ENCODE measurements around the gene MAST2.
"Not testable (repeated sequence)": the region's sequence is repeated elsewhere in the genome, so short reads cannot be mapped to it uniquely, and the experiment has no call there.

MAST2 gene

GRCh38 chr1:45862008-45862407 is 58.6 kb downstream of the MAST2 start:
- DNase-seq = no peak

DNA sequence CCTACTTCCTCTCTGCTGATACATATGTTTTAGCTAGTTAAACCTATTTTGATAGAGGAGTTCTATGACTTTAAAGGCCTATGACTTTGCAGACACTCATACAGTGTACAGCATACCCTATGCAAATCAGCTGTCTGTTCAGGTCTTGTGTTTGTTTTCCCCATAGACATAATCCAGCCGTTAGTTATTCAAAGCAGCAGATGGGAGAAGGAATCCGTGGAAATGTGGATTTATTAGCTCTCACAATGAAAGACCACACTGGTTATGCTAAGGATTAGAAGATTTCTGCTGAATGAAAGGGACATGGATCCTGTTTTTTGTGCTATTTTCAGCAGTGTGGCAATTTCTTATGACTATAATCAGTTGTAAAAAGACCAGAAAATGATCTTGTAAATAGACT is 59.8 kb downstream of the MAST2 start:
- DNase-seq = no peak

DNA sequence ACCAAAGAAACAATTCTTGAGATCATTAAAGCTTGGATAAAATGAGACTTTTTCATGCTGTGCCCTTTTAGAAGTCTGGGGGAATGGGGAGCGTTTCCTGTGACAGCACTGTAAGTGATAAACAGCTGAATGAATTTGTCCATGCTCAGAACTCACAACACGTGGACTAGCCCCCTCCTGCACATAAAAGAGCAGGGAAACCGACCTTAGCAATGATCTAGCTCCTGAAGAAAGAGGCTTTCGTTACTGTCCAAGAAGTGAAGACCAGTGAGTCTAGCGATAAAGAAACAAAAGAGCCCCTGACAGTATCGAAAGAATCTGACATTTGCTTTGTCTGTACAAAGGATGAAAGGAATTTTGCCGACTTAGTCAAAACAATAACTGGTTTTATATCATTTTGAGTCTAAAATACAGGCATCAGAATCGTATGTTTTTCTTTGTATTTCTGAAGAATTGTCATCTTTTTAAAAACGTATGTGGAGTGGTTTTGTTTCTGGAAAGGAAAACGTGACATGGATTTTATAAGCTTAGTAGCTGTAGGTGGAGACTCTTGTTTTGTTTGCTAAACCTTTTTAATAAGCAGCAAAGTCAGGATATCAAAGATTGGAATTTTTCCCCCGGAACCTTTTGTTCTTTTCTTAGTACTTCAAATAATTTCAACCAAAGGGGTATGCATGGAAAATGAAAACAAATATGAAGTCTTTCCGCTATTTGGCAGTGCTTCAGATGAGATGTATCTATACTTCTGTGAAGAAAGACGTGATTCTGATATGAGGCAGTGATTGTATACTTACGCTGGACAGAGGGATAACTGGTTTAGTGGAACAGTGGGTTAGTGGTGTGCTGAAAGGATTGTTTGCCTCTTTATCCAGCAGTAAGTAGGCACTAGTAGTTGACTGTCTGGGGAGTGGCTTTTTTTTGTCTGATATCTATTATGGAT is 61.0 kb downstream of the MAST2 start:
- DNase-seq = no peak

DNA sequence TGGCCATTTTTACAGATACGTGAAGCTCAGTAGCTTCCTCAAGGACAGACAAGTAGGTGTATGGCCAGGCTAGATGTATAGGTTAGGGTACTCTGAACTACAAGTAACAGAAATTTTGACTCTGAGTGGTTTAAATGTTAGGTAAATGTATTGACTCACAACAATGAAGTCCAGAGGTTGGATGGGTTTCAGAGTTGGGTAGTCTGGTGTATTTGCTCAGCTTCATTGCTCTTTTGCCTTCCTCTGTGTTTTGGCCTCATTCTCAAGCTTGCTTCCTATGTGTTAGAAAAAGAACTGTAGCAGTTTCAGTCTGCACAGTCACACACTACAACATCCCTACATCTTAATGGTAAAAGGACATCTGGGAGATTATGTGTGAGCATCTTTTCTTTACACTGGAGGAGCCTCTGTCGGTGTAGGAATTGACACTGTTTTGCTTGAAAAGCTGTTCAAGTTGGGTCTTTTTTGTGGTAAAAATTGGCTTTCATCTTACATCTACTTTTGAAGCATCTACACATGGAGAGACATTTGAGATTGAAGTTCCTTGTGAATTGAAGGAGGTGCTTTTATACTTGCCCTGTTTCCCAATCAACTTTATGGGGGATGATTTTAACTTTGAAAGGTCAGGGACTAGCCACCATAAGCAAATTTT is 64.4 kb downstream of the MAST2 start:
- DNase-seq = no peak

DNA sequence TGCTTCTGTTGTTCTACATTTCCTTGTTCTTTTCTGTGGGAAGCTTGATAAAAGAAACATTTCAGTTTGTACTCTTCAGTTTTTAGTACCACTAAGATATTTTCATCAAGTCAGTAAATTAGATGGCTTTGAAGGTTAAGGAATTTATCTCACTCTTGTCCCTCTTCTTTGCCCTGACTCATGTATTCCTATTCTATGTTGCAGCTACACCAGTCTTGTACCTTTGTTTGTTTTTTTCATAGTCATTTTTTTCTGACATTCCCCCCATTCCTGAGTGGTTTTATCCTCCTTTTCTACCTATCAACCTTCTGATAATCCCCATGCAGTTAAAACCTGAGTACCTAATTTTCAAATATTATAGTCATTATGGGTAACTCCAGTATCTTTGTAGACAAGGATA is 65.4 kb downstream of the MAST2 start:
- no peak for DNase-seq

GRCh38 chr1:45870500-45870899 is 67.1 kb downstream of the MAST2 start:
- DNase-seq = no peak

DNA sequence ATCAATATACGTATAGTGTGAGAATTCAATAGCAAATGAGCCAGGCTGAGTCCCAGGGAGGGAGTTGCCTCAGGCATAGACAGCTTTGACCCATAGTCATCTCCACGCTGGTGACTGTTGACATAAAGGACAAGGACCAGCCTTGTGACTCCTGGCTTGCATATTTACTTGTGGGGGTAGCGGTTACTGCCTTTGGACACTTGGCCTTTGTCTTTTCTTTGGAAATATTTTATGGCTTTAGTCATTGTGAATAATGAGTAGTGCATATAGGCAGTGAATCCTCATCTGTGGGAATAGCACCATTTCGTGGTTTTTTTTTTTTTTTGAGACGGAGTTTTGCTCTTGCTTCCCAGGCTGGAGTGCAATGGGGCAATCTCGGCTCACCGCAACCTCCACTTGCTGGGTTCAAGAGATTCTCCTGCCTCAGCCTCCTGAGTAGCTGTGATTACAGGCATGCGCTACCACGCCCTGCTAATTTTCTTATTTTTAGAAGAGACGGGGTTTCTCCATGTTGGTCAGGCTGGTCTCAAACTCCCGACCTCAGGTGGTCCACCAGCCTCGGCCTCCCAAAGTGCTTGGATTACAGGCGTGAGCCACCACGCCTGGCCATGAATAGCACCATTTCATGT is 68.9 kb downstream of the MAST2 start:
- not testable (repeated sequence) for DNase-seq

- no peak for DNase-seq
Observed at GRCh38 chr1:45876000-45876617, 72.7 kb downstream of the MAST2 start.

DNA sequence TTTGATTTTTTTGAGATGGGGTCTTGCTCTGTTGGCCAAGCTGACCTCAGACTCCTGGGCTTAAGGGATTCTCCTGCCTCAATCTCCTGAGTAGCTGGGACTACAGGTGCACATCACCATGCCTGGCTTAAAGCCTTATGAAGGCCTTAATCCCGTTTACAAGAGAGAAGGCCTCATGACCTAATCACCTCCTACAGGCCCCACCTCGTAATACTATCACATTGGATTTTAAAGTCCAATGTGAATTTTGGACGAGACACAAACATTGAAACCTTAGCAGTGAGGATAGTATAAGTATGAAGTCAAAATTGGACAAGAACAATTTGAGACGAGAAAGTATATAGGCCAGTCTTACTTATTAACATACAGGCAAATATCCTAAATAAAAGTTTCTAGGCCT is 73.9 kb downstream of the MAST2 start:
- DNase-seq = no peak

- no peak for DNase-seq
Observed at GRCh38 chr1:45879885-45880598, 76.6 kb downstream of the MAST2 start.

DNA sequence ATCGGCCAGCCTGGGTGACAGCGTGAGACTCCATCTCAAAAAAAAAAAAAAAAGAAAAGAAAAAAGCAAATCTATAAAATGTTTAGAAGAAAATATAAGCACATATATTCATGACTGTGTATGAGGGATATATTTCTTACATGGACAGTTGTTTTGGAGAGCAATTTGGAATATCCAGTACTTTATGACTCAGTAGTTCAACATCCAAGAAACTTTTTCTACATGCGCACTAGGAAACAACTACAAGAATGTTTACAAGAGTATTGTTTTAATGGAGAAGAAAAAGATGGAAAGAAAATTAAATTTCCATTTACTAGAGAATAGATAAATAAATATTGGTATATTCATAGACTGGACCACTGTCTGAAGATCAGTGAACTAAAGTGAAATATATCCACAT is 77.5 kb downstream of the MAST2 start:
- no peak for DNase-seq

GRCh38 chr1:45883658-45884057 is 80.2 kb downstream of the MAST2 start:
- no peak for DNase-seq

GRCh38 chr1:45884700-45885099 is 81.3 kb downstream of the MAST2 start:
- DNase-seq = no peak

DNA sequence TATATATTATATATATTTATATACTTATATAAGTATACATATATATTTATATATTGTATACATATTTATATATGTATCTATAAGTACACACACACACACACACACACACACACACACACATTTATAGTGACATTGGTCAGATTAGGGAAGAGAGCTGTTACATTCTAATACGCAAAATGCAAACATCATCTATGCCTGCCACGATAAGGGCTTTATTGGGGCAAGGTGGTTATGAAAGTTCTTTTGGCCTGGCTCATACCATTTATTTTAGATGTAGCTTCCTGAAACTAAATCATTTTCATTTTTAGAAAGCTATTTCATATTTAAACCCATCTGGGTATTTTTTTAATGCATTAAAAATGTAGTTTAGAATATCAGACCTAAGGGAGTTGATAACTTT is 82.8 kb downstream of the MAST2 start:
- no peak for DNase-seq

DNA sequence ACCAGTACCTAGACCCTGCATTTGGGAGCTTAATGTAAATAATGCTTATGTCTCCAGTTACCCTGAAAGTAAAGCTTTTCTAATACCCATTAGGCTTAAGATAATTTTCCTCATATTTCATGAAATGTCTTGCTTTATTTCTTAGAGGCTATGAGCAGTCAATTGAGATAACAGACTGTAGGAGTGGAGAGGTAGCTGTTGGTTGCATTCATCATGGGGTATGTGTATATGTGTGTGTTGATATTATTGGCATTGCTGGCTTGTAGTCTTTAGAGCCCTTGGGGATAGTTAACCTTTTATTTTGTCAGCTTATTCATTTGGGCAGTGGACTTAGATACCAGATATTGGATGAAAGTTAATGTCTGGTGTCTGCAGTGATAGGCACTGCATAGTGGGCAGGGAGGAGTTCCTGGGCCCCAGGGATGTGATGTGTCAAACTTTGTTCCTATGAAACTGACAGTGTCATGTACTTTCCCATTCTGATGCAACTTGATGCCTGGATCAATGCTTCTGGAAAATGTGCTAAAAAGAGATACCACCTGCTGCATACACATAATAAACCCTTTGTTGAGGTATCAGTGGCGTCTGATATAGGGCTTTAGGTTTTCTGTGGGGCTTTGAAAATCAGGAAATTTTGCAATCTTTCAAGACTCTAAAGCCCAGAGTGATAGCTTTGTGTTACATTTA is 83.9 kb downstream of the MAST2 start:
- DNase-seq = no peak

DNA sequence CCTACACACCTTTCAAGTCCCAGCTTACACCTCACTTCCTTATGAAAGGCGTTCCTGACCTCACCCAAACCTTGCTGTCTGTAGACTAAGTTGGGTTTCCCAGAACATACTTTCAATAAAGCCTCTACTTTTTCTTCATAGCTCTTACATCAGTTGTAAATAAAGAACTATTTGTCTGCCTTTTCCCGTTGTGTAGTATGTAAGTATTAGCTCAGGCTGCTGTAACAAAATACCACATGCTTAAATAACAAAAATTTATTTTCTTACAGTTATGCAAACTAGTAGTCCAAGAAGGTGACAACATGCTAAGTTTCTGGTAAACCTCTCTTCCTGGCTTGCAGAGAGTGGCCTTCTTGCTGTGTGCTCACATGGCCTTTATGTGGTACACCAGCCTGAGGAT is 86.7 kb downstream of the MAST2 start:
- DNase-seq = no peak

DNA sequence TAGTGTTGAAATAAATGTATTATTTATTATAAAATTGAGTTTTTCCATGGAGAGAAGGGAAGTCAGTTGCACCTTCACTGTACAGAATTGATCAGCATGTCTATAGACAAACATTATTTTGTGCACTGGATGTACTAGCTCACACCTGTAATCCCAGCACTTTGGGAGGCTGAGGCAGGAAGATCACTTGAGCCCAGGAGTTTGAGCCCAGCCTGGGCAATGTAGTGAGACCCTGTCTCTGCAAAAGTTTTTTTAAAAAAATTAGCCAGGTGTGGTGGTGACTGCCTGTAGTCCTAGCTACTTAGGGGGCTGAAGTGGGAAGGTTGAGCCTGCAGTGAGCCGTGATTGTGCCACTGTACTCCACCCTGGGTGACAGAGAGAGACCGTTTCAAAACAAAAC is 87.7 kb downstream of the MAST2 start:
- no peak for DNase-seq

DNA sequence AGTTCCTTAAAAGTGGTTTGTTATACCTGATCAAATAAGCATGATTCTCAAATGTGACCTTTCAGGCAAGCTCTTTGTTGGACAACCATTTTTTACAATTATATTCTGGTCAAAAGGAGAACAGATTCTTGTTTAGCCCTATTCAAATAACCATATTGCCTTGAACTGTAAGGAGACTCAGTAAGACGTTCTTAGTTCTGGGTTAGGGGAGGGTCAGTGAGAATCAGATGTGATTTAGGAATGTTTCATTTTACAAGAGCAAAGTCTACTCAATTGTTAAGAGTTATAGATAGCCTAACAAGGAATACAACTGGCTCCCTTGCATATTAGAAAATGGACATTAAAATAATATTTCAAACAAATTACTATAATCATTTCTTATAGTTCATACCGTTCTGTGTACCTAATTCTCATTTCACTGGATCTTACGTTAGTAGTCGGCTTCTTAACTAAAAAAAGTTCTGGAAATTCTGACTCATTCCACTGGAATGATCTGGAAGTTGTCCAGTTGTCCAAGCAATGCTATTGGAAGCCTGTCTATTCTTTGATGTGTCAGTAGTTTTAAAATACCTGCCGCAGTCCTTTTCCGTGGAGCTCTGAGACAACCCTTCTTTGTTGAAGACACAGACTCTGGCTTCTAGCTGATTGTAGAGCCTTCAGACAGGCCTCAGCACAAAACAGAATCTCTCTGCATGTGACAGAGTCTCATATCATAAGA is 88.8 kb downstream of the MAST2 start:
- DNase-seq = no peak

GRCh38 chr1:45894331-45894730 is 90.9 kb downstream of the MAST2 start:
- DNase-seq = no peak

GRCh38 chr1:45894921-45895320 is 91.5 kb downstream of the MAST2 start:
- no peak for DNase-seq

DNA sequence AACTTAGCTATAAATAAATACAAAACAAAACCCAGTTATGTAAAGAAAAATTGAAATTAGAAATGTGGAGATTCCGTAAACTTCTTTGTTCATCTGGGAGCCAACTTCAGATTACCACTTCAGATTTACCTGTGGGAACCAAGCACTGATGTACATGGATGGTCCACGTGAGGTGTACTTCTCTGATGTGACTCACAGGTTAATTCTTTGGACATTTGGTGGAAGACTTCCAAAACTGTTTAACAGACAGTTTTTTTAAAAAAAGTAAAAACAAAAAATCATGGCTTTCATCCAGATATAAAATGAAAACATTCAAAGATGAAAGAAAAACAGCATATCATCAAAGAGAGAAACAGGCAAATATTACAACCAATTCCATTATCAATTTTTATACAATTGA is 92.0 kb downstream of the MAST2 start:
- DNase-seq = no peak

DNA sequence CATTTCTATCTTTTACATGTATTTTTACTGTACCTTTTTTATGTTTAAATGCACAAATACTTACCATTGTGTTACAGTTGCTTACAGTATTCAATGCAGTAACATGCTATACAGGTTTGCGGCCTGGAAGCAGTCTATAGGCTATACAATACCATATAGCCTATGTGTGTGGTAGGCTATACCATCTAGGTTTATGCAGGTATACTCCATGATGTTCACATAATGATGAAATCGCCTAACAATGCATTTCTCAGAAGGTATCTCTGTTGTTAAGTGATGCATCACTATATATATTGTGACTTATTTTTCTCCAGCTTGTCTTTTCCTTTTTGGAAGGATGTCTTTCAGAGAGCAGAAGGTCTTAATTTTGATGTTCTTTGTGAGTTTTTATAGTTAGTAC is 103.5 kb downstream of the MAST2 start:
- DNase-seq = no peak

Data from activated CD4-positive, CD25-positive, alpha-beta regulatory T cell treated with anti-CD3 and anti-CD28 coated beads, Interleukin-2, amount 50 U/mL, for 72 hours (primary cell).